DMS53 treated with DMSO at 0.1 percent for 48 hours (cell line): ENCODE measurements around the gene ADTRP.

Experiments
- DNase-seq: peaks from one replicate; lab custom pipeline; 2025; ENCODE audit not compliant: unreplicated experiment; lab: John Stamatoyannopoulos, UW

Gene ADTRP

DNA sequence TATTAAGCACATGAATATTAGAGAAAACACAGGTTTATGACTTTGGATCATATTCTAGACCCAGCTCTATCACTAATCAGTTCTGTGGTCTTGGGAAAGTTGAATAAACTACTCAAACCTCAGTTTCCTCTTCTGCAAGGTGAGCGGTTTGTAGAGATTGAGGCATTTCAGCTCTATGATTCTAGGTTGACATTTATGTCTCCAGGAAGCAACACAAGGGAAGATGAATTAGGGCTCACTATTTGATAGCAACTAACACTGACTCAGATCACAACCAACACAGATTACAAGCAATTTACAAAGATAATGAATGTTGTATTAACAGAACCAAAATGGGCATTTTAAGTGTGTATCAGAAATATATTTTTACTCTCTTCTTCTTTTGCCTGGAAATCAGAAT, 21.9 kb downstream of the ADTRP start:
- no peak for DNase-seq

DNA sequence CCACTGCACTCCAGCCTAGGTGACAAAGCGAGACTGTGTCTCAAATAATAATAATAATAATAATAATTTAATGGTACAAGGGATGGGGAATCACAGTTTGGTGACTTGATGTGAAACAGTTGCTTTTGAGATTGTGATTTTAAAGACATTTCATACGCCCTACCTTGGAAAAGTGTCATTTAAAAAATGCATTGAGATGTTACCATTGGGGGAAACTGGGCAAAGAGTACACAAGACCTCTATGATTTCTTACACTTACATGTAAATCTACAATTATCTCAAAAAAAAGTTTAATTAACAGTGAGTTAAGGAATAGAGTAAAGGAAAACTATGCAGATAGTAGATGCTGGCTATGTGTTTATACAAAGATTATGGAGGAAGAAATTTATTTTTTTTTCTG, 22.3 kb downstream of the ADTRP start:
- DNase-seq = no peak

DNA sequence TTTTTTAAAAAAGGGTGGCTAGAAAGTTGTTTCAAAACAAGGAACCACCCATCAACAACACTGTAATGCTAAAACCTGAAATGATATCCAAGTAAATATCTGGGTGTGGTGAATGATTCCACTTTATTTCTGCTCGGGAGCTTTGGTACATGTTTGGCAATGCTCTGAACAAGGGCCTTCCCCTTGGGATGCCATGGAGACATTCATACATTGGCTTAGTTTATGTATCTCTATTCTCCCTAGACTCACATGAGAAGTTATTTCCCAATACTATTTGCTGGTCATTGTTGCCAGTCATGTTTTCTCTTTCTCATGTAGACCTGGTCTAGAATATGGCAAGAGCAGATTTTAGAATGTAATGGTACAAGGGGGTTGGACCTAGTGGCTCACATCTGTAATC, 22.9 kb downstream of the ADTRP start:
- no peak for DNase-seq

DNA sequence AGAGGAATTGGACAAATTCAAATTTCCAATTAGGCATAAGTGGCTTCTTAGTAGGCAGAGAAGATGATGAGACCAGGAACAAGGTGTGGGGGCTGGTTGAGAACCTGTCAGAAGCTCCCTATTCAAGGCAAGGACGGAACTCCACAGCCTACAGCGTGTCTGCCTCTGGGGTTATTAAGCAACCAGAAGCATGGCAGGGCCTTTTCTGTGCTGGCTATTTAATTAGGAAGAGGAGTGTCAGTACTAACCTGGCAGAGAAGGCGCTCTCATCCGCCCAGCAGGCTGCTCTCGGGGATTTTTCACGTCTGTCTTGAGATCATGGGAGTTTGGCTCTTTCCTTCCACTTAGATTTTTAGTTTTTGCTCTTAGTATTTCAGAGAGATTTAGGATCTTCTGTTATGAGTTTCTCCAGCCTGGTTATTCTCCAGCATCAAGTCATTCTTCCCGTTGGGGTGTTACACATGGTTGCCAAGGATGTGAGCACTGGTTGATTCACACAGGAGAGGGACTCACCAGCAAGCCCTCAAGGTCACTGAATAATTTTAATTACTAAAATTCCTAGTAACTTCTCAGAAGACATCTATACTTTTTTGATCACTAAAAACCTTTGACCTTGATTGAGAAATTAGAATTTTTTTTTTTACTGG, 23.9 kb downstream of the ADTRP start:
- DNase-seq = no peak

DNA sequence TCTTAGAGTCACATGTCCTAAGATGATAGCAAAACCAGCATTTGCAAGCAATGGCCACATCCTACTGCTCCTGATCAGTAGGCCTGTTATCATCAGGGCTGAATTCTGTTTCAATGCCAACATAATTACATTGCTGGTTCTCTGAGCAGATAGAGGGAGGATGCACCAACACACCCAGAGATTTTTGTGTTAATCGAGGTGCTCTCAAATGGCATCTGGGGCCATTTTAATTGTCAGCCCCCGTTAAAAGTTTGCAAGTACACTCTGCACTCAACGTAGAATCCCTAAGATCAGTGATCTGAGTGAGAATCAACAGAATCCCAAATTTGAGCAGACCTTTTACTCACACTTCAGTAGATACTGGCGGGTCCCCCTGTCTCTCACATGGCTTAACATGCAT, 24.8 kb downstream of the ADTRP start:
- DNase-seq = no peak

DNA sequence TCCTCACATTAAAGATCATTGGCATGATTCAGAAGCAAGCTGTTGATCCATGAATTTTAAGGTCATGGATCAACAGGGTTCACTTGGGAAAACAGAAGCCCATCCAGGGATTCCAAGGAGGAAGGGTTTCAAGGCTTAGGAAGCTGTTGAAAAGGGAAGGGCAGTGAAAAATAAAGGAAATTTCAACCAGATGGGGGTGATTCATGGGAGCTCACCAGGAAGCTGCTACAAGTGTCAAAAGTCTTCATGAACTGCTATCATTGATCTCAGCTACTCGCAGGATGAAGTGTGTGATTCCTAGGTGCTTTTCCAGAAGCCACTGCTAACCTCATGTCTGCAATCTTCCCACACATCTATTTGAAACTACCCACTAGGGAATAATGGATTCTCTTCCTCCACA, 26.2 kb downstream of the ADTRP start:
- DNase-seq = no peak

DNA sequence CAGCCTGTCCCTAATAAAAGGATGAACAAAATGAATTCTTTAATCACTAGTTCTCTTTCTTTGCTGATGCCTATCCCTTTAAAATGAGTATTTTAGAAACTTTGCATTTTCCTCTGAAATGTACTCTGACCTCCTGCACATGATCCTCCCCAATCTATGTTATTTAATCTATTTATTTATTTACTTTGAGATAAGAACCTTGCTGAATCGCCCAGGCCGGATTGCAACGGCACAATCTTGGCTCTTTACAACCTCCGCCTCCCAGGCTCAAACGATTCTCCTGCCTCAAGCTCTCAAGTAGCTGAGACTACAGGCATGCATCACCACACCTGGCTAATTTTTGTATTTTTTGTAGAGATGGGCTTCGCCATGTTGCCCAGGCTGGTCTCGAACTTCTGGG, 27.9 kb downstream of the ADTRP start:
- DNase-seq = no peak

DNA sequence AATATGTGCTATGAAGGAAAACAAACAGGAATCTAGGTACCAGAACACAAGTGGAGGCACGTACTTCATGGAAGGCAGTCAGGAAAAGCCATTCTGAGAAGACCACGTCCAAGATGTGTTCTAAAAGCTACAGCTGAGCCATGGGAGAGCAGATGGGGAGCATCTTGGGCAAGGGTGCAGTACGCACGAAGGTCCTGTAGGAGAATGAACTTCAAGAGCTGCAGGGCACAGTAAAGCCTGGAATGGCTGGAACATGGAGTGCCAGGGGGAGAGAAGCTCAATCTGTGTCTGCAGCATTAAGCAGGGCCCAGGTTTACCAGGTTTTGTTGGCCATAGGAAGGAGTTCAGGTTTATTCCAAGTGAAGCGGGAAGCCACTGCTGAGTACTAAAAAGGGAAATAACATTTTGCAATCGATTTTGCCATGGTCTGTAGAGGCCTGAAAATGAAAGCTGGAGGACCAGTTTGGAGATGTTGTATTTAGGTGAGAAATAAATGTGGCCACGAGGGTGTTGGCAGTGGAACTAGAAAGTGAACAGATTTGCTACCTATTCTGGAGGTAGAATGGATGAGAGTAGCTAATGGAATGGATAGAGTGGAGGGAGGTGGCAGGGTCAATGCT, 29.9 kb downstream of the ADTRP start:
- no peak for DNase-seq

DNA sequence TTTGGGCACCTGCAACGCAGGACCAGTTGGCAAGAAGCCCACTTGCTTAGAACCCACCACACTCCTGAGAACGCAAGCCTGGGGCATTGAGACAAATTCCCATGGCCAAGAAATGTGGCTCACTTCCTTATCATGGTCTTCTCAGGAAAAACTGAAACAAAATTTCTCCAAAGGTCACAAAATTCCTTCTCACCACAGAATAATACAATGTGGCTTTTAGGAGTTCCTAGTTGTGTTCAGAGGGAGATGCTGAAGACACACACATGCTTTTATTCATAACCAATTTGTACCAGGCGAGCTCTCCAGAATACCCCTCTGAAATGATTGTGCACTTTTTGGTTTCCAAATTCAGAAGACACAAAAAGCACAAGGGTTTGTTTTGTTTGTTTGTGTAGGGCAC, 31.6 kb downstream of the ADTRP start:
- no peak for DNase-seq

DNA sequence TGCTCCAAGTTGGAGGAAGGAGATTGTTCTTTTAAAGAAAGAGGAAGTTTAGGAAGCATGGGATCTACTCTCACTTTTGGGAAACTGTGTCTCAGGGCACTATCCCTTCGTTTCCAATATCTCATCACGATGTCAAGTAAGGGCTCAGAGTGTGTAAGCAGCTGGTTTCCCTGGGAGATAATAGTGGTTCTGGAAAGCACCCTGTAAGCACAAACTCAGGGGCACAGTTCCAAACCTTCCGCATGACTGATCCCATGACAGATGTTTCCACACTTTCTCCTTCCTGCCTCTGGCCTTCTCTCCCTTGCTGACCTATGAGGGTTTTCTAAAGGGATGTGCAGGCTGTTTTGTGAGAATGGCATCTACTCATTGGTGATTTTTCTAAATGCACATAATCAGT, 33.9 kb downstream of the ADTRP start:
- no peak for DNase-seq

DNA sequence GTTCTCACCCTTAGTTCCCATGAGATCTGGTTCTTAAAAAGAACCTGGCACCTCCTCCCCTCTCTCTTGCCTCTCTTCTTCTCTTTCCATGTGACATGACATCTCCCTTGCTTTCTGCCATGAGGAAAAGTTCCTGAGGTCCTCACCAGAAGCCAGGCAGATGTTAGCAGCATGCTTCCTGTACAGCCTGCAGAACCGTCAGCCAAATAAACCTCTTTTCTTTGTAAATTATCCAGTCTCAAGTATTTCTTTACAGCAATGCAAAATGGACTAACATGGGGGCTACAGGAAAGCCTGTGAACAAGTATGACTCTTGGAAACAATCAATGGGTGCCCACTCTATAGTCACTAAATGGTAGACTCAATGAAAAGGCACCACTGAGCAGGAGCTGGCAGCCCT, 34.5 kb downstream of the ADTRP start:
- no peak for DNase-seq

DNA sequence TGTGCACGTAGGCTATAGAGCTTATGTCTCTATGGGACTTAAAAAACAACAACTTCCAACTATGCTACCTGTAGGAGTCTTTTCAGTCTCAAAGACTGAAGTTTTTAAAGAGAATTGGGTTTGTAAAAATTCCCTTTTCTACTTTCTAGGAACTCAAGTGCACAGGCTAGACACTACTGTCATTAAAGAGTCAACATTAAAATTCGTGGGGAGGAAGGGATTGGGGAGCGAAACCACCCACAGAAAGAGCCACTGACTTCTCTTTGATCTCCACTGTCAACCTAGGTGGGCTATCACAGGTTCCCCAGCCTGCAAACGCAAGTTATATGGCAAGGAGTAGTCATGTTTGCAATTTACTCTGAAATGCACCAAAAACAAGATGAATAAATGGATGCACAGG, 37.7 kb downstream of the ADTRP start:
- no peak for DNase-seq

DNA sequence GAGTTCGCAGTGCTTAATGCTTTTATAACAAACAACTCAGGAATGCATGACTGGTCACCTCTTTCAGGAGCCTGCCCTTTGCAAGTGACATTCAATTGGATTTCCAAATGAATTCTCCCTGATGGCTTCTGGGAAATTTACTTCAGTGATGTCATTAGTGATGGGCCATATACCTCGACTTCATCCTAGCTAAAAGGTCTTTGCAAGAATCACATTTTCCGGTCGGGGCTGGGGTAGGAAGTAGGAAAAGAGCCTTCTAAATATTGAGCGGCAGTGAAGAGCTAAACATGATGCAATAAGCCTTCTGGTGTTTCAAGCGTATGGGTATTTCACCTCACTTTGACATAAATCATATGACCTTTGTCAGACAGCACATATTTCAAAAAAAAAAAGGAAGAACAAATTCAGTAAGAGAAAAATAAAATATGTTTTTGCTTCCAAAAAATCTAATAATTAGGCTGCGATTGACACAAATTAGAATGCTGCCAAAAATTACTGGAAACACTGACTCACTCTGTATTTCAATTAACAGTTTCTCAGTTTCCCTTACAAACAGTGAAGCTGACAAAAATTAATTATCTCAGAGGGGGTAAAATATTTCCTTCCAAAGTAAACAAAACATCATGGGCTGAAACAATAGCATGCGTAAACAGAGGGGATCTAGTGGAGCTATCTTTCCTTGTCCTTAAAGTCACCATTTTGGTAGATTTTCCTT, 39.8 kb downstream of the ADTRP start:
- DNase-seq = no peak

DNA sequence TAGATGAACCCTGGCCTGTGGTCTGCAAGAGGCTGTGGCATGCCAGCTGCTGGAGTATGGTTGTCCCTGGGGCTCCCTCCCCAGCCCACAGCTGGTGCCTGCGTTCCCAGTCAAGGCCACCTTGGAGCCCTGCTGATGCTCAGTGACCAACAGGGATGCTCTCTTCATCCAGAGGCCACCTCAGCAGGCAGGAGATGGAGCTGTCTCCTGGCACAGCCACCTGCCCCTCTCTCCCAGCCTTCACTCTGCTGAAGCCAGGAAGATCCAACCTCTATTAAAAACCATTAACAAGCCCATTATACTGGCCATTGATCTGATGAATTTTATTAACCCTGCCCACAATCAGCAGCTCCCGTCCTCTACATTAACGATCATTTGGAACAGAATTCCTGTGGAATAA, 40.4 kb downstream of the ADTRP start:
- no peak for DNase-seq

DNA sequence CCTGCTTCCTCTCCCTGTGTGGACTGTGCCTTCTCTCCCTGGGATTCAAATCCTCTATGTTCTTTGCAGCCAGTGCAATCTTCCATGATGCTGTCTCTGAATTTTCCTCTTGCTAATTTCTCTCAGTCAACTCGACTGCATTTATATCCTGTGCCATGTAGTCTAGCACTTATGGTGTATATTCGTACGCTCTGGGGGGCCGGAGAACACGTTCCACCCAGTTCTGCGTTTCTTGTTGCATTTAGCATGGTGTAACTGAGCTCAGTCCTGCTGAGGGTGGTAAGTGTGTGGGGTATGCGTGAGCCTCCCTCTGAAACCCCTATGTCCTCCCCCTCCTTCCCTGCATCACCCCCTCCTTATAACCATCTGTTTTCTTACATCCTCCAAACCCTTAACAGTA, 42.0 kb downstream of the ADTRP start:
- DNase-seq = no peak

DNA sequence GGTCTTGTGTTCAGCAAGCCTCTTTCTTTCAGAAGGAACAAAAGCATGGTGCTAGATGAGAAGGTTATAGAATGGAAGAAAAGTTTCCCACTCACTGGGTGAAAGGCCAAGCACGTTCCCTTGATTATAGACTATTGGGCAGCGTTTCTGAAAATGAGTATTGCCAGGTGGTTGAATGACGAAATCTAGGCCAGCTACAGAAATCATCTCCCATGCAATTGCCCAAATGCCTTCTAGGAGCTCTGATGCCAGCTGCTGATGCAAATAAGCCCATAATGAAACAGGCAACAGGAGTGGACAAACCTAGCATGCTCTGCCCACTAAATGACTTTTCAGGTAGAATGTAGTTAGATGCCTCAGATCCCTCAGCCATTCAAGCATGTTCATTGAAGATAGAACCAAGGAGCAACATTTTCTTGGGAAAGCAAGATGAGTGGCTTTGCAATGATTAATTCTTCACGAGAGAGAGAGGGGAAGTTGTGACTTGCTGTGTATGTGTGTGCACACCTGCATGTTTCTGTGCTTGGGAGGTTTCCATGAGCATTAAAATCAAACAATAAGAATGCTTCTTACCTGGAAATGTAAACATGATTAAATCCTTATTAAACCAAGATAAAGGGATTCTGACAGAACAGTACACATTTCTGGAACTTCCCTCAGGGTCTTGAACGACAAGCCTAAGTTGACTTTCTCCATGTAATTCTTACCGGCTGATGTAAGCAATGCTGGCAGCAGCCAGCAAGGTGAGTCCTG, 43.6 kb downstream of the ADTRP start:
- no peak for DNase-seq

DNA sequence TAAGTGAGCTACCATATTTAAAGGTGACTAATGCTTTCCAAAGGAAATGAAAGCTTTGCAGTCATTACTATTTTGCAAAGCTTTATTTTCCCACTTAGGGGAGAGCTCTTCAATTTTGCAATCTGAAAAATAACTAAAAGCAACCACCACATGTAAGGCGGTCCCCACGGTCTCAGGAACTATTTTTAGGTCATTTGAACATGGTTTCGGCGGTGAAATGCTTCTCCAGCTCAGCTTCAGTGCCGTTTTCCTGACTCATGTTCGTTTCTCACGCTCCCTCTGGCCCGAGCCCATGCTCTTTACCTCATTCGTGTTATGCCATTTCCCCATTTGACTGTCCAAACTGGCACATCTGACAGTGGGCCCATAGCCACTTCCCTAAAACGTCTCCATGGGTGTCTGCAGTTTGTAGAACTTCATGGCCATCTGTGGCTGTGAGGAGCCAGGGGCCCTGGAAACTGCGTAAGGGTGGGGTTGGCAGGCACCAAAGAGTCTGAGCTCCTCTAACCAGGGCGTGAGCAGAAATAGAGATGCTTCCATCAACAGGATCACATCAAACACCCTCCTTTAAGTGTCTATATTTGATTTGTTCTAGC, 46.5 kb downstream of the ADTRP start:
- DNase-seq = no peak

DNA sequence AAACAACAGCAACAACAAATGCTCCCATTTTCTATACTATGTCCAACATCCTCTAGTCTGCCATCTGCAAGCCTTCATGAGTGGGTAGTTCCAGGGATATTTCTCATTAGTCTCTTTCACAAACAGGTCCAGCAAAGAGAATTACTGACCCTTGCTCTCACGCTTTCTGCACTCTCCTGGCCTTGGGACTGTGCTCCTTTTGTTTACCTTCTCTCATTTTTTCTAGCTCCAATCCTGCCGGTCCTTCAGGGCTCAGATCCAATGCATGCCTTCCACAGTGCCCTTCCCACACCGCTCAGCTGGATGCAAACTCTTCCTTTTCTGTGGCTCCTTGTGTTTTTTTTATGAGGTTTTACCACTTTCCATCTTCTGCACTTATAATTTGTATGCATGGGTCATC, 47.2 kb downstream of the ADTRP start:
- DNase-seq = no peak

DNA sequence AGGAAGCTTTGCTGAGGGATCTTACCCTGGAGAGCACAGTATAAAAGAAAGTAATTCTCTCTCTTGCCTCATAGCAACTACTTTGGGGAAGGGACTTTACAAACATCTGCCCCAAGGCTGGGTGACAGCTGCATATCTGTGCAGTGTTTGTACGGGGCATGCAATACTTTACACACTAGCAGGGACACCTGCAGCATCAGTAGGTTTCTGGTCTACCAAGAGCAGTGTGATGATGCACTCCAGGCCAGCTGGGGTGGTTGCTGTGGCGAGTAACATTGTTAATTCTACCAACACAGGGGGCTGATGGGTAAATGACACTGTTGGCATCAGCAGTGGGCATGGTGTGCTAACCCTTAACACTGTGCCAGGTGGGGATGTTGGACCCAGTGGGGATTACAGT, 48.0 kb downstream of the ADTRP start:
- DNase-seq = no peak

DNA sequence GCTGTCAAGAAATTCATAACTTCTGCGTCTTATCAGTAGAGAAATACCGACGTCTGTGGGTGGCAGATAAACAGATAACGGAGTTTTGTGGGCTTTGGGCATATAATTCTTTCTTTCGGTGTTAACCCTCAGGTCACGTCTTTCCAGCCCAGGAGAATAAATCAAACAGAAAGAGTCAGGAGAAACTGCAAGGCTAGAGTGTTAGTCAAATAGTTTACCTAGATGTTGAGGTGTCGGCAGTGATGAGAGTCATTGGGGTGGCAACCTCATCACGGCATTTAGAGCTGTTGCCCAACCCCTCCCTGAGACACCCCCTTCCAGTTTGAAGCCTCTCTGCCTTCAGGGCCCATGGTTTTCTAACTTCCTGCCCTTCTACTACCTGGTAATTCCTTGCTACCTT, 49.5 kb downstream of the ADTRP start:
- no peak for DNase-seq
